GDM1 (cell line): ENCODE measurements around the gene ACOXL.
"Not testable (repeated sequence)": the region's sequence is repeated elsewhere in the genome, so short reads cannot be mapped to it uniquely, and the experiment has no call there.

Source experiments
- DNase-seq: peaks from one replicate; lab custom pipeline; 2025; lab: John Stamatoyannopoulos, UW

ACOXL gene

DNA sequence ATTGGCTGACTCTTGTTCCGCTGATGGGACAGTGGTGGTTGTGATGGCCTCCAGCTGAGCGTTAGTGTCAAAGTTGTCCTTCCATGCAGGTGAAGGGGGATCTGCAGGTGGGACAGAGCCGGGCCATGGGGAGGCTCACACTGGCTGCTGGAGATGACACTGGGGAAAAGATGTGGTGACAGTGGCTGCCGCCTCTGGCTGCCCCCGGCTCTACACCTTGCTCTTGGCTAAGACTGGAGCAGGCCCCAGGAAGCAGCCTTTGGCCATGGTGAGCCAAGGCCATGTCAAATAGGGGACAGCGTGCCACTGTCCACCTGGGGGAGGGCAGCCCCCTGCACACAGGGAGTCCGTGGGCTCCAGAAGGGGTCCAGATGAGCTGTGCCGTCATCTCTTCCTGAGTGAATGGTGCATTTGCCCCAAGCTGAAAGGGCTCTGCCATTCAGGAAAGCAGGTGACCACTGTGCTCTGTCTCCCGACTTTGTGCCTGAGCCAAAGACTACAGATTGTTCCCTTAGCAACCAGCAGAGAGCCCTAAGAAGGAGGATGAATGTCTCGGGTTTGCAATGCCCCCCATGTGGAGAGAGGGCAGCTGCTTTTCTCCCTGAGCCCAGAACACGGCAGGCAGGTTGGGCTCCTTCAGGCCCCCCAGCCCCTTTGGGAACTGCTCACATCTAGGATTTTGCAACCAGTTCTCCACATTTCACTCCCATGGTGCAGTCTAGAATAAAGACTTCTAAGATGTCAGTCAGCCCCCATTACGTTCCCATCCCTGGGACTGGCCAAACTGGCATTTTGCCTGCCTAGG, 309.2 kb downstream of the ACOXL start:
- no peak for DNase-seq

GRCh38 chr2:111042261-111042660, 309.9 kb downstream of the ACOXL start:
- no peak for DNase-seq

- no peak for DNase-seq
Measured at GRCh38 chr2:111042772-111043771, 310.7 kb downstream of the ACOXL start.

DNA sequence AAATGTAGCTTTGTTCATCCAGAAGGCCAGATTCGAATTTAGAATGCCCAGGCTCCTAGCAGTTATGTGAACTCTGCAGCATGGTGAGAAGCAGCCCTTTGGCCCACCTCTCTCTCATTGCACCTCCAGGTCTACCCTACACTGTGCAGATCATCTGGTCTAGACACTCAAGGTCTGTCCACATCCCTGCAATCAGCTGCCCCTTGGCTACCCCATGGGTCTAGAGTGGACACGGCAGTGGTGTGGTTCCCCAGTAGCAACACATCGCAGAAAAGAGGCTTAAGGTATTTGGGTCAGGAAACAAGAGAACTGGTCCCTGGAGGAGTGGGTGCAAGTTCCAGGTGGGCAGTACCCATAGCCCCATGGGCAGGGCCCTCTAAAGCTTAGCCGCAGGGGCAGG, 311.7 kb downstream of the ACOXL start:
- DNase-seq = no peak

DNA sequence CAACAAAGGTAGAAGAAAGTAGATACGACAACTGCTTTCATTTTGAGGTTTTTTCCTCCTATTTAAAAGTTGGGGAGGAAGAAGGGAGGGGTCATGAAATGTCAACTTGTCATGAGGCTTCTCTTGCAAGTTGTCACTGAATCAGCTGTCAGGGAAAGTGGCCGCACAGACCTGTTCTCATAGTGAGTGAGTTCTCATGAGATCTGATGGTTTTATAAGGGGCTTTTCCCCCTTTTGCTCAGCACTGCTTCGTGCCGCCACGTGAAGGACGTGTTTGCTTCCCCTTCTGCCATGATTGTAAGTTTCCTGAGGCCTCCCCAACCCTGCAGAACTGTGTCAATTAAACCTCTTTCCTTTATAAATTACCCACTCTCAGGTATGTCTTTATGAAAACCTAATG, 312.9 kb downstream of the ACOXL start:
- not testable (repeated sequence) for DNase-seq

GRCh38 chr2:111045771-111046444, 313.5 kb downstream of the ACOXL start:
- DNase-seq = no peak

DNA sequence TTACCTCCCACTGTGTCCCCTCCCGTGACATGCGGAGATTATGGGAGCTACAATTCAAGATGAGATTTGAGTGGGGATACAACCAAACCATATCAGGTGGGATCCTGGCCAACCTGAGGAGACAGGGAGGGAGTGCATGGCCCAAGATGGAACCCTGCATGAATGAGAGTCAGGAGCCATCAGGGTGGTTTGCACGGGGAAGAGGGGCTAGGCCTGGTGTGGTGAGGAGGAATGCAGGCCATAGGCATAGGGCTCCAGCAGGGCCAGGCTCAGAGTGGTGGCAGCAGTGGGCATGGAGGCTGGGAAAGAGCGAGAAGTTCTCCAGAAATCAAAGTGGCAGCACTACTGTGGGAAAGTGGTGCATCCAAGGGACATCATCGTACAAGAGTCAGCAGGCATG, 314.3 kb downstream of the ACOXL start:
- no peak for DNase-seq

DNA sequence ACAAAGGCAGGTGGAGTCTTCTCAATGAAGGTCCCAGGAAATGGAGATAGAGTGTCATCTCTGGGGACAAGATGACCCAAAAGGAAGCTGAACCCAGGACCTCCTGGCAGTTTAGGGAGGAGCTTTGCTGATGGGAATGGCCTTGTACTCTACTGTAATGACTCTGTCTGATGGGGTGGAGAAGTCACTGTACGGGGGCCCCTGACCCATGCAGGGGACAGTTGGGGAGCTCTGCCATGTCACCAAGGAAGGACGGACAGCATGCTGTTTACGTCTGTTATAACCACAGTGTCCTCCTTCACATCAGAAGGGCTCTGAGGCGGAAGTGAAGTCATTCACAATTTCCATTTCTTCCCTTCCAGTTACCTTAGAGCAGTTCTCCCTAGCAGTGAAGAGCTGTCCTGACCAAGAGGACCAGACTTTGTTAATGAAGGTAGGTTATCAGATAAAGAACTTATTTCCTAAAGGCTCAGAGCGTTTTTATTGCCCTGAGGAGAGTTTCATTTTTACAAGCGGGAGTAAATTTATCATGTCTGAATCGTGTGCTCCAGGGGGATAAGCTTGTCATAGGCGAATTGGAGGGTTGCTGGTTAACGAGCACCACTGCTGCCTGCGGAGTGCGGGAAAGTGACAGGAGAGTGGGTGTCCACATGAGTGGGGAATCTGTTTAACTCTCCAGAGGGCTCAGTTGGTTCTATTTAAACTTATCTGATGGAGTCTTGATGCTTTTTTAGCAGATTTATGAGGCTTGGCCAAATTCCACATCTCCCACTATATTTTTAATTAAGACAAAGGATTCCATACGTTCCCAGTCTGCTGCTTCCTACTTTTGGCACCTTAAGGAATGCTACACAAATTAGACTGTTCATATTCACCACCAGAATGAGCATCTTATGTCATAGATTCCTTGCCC, 316.7 kb downstream of the ACOXL start:
- DNase-seq = no peak

DNA sequence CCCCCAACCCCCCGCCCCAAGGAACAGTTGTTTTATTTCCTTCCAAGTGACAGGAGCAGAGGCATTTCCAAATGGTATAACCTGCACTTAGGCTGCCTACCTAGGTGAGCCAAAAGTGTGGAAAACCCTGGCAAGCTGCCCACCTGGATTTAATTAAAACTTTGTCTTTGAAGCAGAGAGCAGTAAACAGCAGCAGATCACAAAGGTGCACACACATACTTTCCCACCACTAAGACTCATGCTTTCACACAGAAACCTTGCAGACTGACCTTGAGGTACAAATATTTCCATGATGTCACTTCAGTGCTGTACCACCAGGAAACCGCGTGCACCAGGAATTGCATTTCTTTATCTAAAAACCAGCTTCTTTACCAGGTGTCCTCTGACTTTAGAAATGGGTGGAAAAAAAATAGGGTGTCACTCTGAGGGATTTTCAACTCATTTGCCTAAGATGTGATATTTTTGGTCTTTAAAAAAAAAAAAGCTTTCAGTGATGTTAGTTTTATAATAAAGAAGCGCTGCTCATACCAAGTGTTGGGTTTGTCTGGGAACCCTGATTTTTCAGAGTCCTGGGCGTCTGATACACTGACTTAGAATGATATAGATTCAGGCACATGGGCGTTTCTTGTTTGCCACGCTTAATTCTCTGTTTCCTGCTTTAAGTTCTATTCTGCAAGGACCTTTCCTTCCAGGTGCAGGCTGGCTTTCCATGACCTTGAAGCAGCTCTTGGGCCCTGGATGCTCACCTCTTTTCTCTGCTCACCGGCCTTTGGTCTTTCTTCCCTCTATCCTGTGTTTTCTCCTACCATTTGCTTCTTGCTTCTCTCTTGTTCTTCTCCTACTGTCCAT, 317.6 kb downstream of the ACOXL start:
- DNase-seq = no peak

GRCh38 chr2:111050701-111051376, 318.5 kb downstream of the ACOXL start:
- DNase-seq = no peak

- no peak for DNase-seq
Measured at GRCh38 chr2:111052621-111053020, 320.2 kb downstream of the ACOXL start.

GRCh38 chr2:111053266-111053665, 320.9 kb downstream of the ACOXL start:
- no peak for DNase-seq

- DNase-seq = no peak
Measured at GRCh38 chr2:111053825-111054515, 321.6 kb downstream of the ACOXL start.

GRCh38 chr2:111054791-111055691, 322.7 kb downstream of the ACOXL start:
- no peak for DNase-seq

- DNase-seq = no peak
Measured at GRCh38 chr2:111055735-111056134, 323.4 kb downstream of the ACOXL start.

DNA sequence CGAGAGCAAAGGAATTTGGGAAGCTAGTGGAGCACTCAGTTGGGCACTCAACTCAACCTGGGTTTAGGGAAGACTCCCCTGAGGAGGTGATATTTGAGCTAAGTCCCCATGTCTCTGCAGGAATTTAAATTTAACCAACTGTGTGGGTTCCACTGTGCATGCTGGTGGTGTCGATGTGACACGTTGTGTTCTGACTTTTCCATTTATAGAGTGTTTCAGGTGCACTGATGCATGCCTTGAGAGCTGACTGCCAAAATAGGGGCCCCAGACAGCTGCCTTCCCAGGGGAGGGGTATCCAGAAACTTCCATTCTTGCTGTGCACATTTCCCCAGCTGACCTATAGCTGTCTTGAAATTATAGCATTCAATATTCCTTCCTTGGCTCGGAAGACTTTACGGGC, 324.7 kb downstream of the ACOXL start:
- no peak for DNase-seq

DNA sequence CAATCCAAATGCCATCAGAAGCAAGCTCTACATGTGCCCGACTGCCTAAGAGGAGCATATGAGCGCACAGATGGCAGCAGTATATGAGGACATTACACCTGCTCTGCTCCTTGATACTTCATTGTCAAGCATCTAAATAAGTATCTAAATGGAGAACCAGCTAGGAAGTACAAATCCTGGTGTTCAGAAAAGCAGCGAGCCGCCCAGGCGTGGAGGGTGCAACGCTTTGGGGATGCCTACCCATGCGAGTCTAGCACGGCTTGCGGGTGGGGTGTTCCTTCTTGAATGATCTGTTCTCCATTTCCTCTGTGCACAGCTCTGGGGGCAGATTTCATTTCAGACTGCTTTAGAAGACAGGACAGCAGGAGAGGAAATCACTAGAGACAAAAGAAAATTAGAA, 325.3 kb downstream of the ACOXL start:
- no peak for DNase-seq

GRCh38 chr2:111058264-111058663, 325.9 kb downstream of the ACOXL start:
- DNase-seq = no peak
